A673 (cell line): Measurements from ENCODE around the gene OR5H14.

Experiments used
- CTCF ChIP-seq: fragments of 300-800, 200-600 bp; sonication (generic); conservative IDR thresholded peaks from 2 replicates; pipeline ENCODE4 v1.5.1; 2017; ENCODE audit warnings: low read depth, mild to moderate bottlenecking, antibody characterized with exemption, low read length, moderate library complexity, mixed read lengths
- EZH2 ChIP-seq: fragments of 200-600 bp; sonication (generic); IDR thresholded peaks from 2 replicates; pipeline ENCODE4 v1.6.1; 2017; ENCODE audit warnings: borderline replicate concordance, low read depth, mild to moderate bottlenecking, mixed read lengths, antibody characterized with exemption, low read length; ENCODE audit not compliant: poor library complexity, severe bottlenecking

- no peak for TF ChIP-seq CTCF
- no peak for TF ChIP-seq EZH2
Observed at GRCh38 chr3:98199020-98199419, 51.7 kb downstream of the OR5H14 start.
